ENCODE data around the gene IL17RB. TPM values are rescaled to one million over a fixed set of nuclear protein-coding genes. Genes with fewer than 3 reads are reported as not detected.

Gene IL17RB
- total RNA-seq, 1 experiment from 2014 or later, result 9.8 TPM

- H3K18ac ChIP-seq (ENCODE audit: insufficient read length, low read depth, low read length), result no peak overlapping the region
- Mint-ChIP-seq H3K27ac (no peak overlapping the region), H3K4me1 (peaks cover 14 to 17% of the 10 kb centered on the region in 2 experiments), H3K27me3 (ENCODE audit: low read depth) (no peaks in the 10 kb centered on the region; the same call in 1 of the 2 replicates), H3K36me3 (ENCODE audit: insufficient read depth in 1 of 3, low read depth in 3 of 3) (no peaks in the 10 kb centered on the region), H3K9me3 (no peaks in the 10 kb centered on the region), H3K4me3 (no peak overlapping the region)
- no peaks in the 10 kb centered on the region for H3K79me2 ChIP-seq (ENCODE audit: insufficient read depth, low read length)
- H2BK20ac ChIP-seq (ENCODE audit: low read depth, low read length, poor library complexity, severe bottlenecking), result no peak overlapping the region
- no peak overlapping the region for H2BK5ac ChIP-seq (ENCODE audit: insufficient read length, low read length)
- no peak overlapping the region for H3K9ac ChIP-seq (ENCODE audit: extremely low read depth, insufficient read length, low read length)
- H3K4me1 ChIP-seq (ENCODE audit: insufficient read depth, low read length), result no peaks in the 10 kb centered on the region; the same call in 1 of the 2 replicates
- H3K4ac ChIP-seq (ENCODE audit: low read depth, low read length), result no peak overlapping the region
- TF ChIP-seq, protein P1, sequence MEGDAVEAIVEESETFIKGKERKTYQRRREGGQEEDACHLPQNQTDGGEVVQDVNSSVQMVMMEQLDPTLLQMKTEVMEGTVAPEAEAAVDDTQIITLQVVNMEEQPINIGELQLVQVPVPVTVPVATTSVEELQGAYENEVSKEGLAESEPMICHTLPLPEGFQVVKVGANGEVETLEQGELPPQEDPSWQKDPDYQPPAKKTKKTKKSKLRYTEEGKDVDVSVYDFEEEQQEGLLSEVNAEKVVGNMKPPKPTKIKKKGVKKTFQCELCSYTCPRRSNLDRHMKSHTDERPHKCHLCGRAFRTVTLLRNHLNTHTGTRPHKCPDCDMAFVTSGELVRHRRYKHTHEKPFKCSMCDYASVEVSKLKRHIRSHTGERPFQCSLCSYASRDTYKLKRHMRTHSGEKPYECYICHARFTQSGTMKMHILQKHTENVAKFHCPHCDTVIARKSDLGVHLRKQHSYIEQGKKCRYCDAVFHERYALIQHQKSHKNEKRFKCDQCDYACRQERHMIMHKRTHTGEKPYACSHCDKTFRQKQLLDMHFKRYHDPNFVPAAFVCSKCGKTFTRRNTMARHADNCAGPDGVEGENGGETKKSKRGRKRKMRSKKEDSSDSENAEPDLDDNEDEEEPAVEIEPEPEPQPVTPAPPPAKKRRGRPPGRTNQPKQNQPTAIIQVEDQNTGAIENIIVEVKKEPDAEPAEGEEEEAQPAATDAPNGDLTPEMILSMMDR (conservative IDR thresholded peaks at IDR 0.05), result no peak
- H2AFZ ChIP-seq (ENCODE audit: low read length), result no peak overlapping the region
- no peak overlapping the region for H3T11ph ChIP-seq (ENCODE audit: low read length)
- H3K27me3 ChIP-seq (ENCODE audit: insufficient read depth, low read length), result no peaks in the 10 kb centered on the region
- H4K91ac ChIP-seq (ENCODE audit: insufficient read length, low read depth, low read length), result no peak overlapping the region
- DNase-seq, result peak; percentile 21
- no peak overlapping the region for H3K23ac ChIP-seq (ENCODE audit: insufficient read length, low read depth, low read length)
- no peak overlapping the region for H3K14ac ChIP-seq (ENCODE audit: insufficient read depth, low read length)
- H2BK120ac ChIP-seq (ENCODE audit: low read depth, low read length, poor library complexity, severe bottlenecking), result no peak overlapping the region
- no peaks in the 10 kb centered on the region for H3K9me3 ChIP-seq (ENCODE audit: control insufficient read depth, low read depth, low read length)
- no peak overlapping the region for H2BK15ac ChIP-seq (ENCODE audit: low read depth, low read length)
- H3K4me2 ChIP-seq (ENCODE audit: insufficient read depth, insufficient read length, low read length), result no peak overlapping the region
- no peak overlapping the region for H2BK12ac ChIP-seq (ENCODE audit: insufficient read length, low read depth, low read length)
- no peak overlapping the region for H2AK5ac ChIP-seq (ENCODE audit: insufficient read length, low read length)
- H4K8ac ChIP-seq (replicated peaks; ENCODE audit: insufficient read length, low read depth, low read length), result no peak overlapping the region
- H3K79me1 ChIP-seq (ENCODE audit: insufficient read depth, low read depth, low read length, poor library complexity, severe bottlenecking), result no peaks in the 10 kb centered on the region
- WGBS (ENCODE audit: extremely low coverage, insufficient read length, low lambda C conversion rate), result no CpG with 5 or more reads among the region's 13 CpGs
- no peaks in the 10 kb centered on the region for H4K20me1 ChIP-seq (ENCODE audit: control insufficient read depth, insufficient read depth, insufficient read length)
- H3K56ac ChIP-seq (ENCODE audit: insufficient read length, low read depth, low read length), result no peak overlapping the region
- H3K23me2 ChIP-seq (ENCODE audit: insufficient read length, low read depth, low read length, poor library complexity, severe bottlenecking), result no peaks in the 10 kb centered on the region
- no peak overlapping the region for H4K5ac ChIP-seq (ENCODE audit: insufficient read length, low read depth, low read length)
- H3K27ac ChIP-seq (ENCODE audit: insufficient read length, low read depth, low read length), result no peak overlapping the region
Observed at GRCh38 chr3:53808496-53808895, 37.9 kb upstream of the IL17RB start.

All from H9 (cell line).